GM13976 (cell line): Measurements from ENCODE around the gene RBM22.

ENCODE experiments used
- DNase-seq: peaks from one replicate; pipeline ENCODE4 v3.0.0; 2012; ENCODE audit warnings: low spot score
- in situ Hi-C: fragments of 300-500 bp; cut with MboI; formaldehyde crosslinking; loops from one replicate; pipeline ENCODE4 v1.12.0; 2022; ENCODE audit warnings: low sequenced_read_pairs, mixed read lengths, inconsistent platforms; ENCODE audit not compliant: unreplicated experiment
- TF ChIP-seq, protein P1 (sequence below): IDR thresholded peaks from 2 replicates; pipeline ENCODE4 v1.5.1; 2012; ENCODE audit warnings: borderline replicate concordance, mild to moderate bottlenecking; ENCODE audit not compliant: insufficient read depth; ENCODE audit errors: extremely low read depth, missing control alignments, control extremely low read depth

Gene RBM22

DNA sequence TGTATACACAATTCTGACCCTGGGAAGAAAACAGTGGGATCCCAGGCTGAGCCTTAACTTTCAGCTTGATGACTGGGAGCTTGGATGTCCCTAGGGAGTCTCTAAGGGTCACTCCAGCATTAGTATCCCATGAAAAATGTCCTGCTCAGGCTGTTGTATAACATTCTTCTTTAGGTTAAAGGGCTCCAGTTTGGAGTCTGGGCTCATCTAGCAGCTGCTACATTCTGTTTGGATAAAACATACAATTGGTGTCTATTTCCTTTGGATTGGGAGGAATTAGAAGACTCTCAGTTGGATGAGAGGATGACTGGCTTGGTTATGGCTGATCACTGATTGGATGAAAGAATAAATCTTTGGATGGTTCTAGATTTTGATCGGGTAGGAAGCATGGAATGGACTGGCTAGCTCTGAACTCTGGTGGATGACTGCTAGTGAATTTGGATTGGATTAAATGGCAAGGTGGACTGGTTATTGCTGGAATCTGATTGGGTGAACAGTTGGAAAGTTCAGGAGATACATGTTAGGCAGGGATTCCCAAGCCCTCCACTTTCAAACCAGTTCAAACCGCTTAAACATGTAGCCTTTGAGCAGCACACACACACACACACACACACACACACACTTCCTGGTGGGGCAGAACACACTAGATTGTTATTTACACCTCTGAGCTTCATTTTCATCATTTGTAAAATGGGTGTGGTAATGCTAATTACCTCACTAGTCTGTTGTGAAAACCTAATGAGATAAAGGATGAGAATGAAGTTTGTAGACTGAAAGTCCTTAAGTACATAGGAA, 46.9 kb downstream of the RBM22 start:
- TF ChIP-seq, protein P1, sequence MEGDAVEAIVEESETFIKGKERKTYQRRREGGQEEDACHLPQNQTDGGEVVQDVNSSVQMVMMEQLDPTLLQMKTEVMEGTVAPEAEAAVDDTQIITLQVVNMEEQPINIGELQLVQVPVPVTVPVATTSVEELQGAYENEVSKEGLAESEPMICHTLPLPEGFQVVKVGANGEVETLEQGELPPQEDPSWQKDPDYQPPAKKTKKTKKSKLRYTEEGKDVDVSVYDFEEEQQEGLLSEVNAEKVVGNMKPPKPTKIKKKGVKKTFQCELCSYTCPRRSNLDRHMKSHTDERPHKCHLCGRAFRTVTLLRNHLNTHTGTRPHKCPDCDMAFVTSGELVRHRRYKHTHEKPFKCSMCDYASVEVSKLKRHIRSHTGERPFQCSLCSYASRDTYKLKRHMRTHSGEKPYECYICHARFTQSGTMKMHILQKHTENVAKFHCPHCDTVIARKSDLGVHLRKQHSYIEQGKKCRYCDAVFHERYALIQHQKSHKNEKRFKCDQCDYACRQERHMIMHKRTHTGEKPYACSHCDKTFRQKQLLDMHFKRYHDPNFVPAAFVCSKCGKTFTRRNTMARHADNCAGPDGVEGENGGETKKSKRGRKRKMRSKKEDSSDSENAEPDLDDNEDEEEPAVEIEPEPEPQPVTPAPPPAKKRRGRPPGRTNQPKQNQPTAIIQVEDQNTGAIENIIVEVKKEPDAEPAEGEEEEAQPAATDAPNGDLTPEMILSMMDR = no peak
- in situ Hi-C loops = loop anchor here (5.0 to 25.0 kb wide), 2 partner anchors 92 to 192 kb away; no protein-coding TSS in a partner anchor
- no peak for DNase-seq

DNA sequence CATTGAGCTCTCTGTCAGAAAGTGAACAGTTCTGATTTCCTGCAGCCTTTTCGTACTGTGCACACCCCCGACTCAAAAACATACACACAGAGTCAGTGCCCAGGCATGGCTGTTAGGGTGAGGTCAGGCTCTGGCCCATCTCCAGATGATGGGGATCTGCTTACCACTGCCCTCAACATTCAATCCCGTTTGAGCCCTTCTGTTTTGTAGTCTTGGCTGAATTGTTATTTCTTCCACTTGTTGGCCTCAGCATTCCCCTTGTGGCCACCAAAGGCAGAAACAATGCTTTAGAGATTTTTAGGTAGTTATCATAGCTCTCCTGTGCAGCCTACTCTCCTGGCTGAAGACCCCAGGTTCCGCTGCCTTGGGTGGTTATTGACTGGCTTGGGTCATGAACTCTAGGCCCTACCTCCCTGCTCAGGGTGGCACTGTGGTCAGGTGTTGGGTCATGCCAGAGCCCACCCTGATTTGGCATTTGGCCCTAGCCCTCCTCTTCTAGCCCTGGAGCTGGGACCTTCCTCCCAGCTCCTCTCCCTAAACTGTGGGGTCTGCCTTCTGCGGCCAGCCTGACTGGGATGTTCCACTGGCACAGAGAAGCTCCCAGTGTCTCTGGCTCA, 47.6 kb downstream of the RBM22 start:
- in situ Hi-C loops = loop anchor here (5.0 to 25.0 kb wide), 2 partner anchors 91 to 191 kb away; no protein-coding TSS in a partner anchor
- DNase-seq = no peak
- TF ChIP-seq, protein P1 = no peak

DNA sequence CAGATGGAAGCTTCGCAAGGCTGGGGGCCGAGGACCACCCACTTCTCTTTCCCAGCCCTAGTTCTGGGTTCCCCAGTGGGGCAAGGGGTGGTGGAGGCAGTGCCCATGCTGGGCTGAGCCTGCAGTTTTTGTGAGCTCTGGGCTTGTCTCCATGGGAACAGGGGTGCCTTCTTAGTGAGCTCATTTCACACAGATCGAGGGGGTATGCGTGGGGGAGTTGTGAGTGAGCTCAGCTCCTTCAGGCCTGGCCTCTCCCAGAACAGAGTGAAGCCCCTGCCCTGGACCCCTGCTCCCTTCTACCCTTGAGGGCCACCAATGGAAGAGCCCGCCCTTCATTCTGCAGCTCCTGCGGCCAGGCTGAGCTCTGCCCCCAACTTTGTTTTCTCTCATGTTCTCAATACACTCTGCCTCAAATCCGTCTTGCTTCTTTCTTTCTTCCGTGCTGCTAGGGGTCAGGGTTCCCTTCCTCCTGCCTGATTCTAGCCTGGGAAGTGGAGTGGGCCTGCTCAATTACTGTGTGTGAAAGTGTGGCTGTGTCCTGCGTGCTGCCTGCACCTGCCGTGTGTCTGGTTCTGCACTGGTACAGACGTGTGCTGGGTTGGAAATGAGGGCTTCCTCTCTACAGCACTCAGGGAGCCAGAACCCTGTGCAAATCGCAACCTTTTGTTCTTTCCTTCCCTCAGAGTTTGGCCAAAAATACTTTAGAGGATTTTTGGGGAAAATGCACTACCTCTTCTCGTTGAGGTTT, 48.8 kb downstream of the RBM22 start:
- TF ChIP-seq, protein P1 = no peak
- DNase-seq = no peak
- in situ Hi-C loops = loop anchor here (5.0 to 25.0 kb wide), 2 partner anchors 90 to 190 kb away; no protein-coding TSS in a partner anchor

DNA sequence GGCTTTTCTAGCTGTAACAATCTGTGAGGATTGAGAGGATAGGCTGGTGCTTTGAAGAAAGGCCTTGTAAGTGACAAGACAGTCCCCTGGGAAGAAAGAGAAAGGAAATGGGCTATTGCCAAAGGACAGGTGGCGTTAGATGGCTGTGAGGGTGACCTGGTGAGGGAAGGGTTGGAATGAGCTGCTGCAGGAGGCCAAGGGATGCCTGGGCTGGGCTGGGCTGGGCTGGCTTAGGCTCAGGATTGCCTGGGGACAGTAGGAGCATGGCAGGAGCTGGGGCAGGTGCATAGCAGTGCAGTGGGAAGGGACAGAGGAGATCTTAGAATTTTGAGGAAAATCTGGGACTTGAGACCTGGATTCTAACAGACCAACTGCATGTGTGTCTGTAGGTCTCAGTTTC, 49.5 kb downstream of the RBM22 start:
- no peak for DNase-seq
- TF ChIP-seq, protein P1 = no peak
- in situ Hi-C loops = loop anchor here (5.0 to 25.0 kb wide), 2 partner anchors 89 to 189 kb away; no protein-coding TSS in a partner anchor

DNA sequence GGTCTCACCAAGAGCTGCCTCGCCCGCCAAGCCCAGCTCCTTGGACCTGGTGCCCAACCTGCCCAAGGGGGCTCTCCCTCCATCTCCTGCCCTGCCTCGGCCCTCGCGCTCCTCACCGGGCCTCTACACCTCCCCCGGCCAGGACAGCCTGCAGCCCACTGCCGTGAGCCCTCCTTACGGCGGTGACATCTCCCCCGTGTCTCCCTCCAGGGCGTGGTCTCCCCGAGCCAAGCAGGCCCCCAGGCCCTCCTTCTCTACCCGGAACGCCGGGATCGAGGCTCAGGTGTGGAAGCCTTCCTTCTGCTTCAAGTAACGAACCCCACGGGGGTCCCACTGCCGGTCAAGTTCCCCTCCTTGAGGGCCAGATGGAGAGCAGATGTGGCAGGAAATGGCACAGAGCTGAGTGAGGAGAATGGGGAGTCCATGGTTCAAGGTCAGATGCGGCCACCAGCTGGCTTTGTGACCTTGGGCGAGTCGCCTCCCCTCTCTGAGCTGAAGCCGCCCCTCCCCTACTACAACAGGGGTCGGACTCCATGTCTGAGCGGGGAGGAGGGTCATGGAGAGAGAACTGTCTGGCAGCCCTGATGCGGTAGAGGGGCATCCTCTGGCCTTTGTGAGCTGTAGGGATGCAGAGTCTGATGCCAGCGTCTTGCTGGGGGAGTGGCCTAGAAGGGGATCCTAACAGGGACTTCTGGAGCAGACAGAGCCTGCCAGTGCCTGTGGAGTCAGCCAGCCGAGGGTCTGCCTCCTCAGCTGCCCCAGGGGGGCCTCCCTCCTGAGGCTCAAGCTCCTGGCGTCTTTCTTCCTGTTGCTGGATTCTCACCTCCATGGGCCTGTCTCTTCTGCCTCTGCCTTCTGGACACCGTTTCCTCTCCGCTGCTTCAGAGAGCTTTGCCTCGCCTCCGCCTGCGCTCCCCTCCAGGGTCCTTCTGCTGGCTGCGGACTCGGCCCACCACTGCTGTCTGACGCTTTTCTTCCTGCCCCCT, 50.5 kb downstream of the RBM22 start:
- no peak for DNase-seq
- in situ Hi-C loops = loop anchor here (5.0 to 25.0 kb wide), 2 partner anchors 88 to 188 kb away; no protein-coding TSS in a partner anchor
- TF ChIP-seq, protein P1 = no peak
